CD4-positive, alpha-beta T cell treated with Interleukin-17A for 4 hours (primary cell): ENCODE measurements around the gene ANKRD66.
"Not testable (repeated sequence)": the region's sequence is repeated elsewhere in the genome, so short reads cannot be mapped to it uniquely, and the experiment has no call there.

Source experiments
- DNase-seq: peaks from one replicate; pipeline ENCODE4 v3.0.0-alpha.2; 2020; ENCODE audit warnings: mixed read lengths

ANKRD66 gene

GRCh38 chr6:46746696-46747095, at the start of gene ANKRD66:
ANKRD66 (plus strand) TSS chr6:46746933; CDS start chr6:46751949, 5,016 bp downstream.
- no peak for DNase-seq

GRCh38 chr6:46699970-46700369, 46.8 kb upstream of the ANKRD66 start:
- DNase-seq, result no peak

DNA sequence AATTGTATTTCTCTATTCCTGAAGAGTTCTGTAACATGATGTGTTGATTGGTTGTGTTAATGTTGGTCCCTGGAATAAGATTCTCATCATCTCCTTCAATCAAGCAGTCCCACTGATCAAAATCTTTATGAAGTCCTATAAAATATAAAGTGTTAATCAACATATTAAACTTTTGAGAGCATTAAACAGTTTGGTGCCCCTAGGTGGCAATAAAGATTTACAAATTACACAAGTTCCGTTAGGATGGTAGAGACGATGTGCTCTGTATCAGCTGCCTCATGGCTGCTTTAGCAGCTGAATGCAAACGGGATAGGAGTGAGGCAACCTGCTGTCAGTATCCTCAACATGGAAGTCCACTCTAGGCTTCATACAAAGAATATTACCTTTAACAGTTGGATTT, 42.2 kb upstream of the ANKRD66 start:
- DNase-seq, result no peak

GRCh38 chr6:46706464-46706863, 40.3 kb upstream of the ANKRD66 start:
- no peak for DNase-seq

DNA sequence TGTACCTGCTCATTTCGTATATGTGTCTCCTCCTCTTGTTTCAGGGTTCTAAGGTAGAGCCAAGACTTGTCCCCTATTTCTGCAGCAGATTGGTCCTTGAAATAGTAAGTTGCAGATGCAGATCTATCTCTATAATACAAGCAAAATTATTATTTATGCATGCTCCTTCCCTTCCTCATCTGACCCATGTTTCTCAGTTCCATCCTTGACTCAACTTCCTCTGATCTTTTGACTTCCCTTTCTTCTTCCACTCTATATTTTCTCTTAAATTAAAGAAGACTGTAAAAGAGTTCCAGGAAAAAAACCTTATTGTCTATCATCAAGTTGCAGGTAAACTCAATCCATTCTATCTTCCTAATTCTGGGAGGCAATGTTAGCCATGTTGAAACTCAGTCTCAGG, 35.2 kb upstream of the ANKRD66 start:
- no peak for DNase-seq

DNA sequence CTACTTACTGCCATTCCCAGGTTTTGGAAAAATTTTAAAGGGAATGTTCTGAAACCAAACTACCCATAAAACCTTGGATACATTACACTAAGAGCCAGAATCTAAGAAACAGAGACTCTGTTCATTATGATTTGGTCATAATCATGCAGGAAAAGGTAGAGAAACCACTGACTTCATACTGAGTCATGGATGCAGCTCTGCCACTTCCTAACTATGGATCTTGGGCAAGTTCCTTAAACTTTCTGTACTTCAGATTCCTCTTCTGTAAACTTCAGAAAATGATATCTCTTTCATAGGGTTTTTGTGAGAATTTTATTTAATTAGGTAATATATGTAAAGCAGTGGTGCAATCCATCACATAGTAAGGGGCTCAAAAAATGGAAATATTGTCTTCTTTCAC, 31.6 kb upstream of the ANKRD66 start:
- no peak for DNase-seq

- no peak for DNase-seq
Observed at GRCh38 chr6:46719099-46719498, 27.6 kb upstream of the ANKRD66 start.

DNA sequence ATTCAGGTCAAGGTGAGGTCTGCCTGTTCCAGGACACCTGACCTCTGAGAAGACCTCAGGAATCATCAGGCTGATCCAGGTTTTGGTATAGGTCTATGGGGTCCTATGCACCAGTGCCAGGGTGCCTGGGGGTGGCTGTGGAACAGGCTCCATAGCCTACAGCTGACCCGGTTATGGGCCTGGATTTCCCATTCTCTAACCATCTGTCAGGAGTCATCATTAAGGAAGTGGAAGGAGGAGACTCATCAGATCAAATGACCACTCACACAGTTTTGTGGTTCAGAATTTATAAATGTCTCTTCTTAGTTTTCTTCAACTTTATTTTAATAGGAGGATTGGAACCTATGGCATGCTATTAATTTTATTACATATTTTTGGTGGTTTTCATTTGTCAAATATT, 26.3 kb upstream of the ANKRD66 start:
- no peak for DNase-seq

GRCh38 chr6:46729787-46730326, 16.9 kb upstream of the ANKRD66 start:
- no peak for DNase-seq

DNA sequence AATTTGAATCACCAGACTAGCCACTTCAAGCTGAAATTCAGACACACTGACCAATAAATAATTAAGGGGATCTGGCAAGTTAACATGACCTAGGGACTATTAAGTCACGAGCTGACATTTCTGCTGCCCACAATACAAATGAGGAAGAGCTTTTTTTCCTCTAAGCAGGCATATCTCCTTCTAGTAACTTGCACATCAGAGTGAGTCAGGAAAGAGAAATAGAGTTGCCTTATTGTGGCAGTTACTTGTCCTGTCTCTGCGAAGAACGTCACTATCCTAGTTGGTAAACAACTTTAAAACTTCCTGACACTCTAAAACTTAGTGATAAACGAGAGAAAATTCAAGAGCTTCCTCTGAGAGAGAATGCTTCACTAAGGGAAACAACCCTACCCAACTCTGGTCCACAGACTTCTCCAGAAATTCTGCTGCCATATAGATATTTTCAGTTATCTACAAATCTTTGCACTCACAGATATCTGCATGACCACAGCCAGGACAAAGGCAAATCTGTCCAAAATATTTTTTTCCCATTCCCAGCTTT, 15.7 kb upstream of the ANKRD66 start:
- DNase-seq, result no peak

GRCh38 chr6:46733341-46733801, 13.4 kb upstream of the ANKRD66 start:
- DNase-seq, result no peak

DNA sequence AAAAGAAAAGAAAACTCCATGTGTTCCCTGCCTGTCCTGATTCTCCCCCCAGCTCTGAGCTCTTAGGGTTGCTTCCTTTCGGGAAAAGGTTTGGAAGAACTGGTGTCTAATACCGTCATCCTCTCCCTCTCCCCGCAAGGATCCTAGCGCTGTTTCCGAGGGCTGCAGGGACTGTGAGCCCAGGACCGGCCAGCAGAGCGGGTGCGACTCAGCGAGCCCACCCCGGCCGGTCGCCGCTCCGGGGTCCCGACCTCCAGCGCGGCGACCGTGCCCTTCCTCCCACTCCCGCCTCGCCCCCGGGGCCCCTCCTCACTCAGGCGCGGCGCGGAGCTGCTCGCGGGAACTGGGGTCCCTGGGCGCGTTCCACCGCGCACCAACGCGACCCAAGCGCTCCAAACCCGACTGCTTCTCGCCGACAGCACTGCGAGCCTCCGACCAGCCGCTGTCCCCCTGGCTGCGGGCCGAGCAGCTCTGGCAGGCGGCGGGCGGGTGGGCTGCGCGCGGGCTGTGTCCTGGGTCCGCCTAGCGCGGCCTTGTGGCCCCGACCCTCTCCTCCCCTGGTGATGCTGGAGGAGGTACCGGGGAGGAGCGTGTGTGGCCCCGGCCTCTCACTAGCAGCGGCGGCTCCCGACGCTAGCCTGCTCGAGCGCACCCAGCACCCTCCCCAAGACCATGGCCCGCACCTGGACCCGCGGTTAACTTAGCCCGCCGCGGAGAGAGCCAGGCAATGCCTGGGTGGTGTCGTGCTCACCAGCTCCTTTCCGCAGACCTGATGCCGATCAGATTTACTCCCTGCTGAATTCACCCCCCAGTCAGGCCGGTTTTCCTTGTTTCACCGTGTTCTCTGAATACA, 11.6 kb upstream of the ANKRD66 start, which contains the start of gene PLA2G7:
TSS of gene PLA2G7 (minus strand) at position 509 of the 853 bp plus-strand sequence. CDS start 12,484 bp downstream, outside the sequence.
- DNase-seq, result no peak

GRCh38 chr6:46735720-46736031, 11.1 kb upstream of the ANKRD66 start:
- no peak for DNase-seq

DNA sequence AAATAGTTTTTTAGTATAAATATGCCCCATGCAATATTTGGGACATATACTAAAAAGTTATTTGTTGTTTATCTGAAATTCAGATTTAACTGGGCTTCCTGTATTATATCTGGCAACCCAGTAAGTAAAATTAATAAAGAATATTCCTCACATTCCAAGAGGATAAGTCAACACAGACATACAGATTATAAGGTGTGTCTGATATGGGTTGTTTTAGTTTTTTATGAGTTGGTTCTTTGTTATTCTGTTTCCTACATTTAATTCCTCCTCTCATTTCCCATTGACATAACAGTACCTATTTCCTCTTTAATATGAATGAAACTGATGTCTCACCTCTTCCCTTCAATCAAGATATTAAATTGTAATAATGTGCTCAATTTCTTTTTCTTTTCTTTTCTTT, 9.8 kb upstream of the ANKRD66 start:
- DNase-seq, result no peak

GRCh38 chr6:46741482-46741881, 5.3 kb upstream of the ANKRD66 start:
- DNase-seq, result no peak

- no peak for DNase-seq
Observed at GRCh38 chr6:46741910-46742309, 4.8 kb upstream of the ANKRD66 start.

DNA sequence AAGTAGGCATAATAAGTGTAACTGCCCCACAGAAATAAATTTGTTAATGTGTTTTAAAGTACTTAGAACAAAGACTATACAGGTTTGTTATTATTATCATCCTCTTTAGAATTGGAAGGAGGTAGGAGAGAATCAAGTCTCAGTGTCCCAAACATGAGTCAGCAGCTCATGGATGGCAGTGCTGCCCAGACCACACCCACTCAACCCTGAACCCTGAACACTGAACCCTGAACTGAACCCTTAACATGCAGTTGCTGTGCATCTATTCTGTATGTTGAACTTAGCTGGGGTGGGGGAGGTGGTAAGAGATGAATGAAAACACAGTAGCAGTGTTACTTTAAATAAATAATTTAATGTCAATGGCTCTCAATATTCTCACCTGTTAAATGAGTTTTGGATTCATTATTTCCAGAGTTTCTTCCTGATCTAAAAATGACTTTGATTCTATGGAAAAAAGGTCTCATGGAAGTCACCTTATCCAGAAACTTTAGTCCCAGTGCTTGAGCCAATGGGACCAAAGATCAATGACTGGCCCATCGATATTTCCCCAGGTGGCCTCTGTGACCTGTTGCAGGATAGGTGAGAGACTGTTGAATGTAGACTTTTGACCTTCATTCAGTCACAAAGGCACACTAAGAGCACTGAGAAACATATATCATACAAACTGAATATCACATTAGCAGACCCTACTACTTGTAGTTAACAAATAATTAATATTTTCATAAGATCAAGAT, 3.1 kb upstream of the ANKRD66 start:
- DNase-seq, result no peak

GRCh38 chr6:46744159-46744725, 2.5 kb upstream of the ANKRD66 start:
- DNase-seq, result not testable (repeated sequence)

DNA sequence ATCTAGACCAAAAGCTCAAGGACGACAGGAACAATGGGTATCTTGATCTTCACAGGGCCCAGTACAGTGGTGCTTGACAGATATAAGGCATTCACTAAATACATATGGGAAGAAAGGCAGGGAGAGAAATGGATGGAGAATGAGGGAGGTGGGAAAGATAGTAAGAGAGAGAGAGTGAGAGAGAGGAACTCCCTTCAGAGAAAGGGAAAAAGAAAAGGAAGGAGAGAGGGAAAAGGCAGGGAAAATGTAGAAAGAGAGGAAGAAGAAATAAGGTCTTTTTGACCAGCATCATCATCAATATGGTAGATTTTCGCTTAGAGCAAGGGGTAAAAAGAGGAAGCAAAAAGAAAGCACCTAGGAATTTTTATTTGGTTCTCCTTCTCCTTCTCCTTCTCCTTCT, 760 bp upstream of the ANKRD66 start:
- no peak for DNase-seq

DNA sequence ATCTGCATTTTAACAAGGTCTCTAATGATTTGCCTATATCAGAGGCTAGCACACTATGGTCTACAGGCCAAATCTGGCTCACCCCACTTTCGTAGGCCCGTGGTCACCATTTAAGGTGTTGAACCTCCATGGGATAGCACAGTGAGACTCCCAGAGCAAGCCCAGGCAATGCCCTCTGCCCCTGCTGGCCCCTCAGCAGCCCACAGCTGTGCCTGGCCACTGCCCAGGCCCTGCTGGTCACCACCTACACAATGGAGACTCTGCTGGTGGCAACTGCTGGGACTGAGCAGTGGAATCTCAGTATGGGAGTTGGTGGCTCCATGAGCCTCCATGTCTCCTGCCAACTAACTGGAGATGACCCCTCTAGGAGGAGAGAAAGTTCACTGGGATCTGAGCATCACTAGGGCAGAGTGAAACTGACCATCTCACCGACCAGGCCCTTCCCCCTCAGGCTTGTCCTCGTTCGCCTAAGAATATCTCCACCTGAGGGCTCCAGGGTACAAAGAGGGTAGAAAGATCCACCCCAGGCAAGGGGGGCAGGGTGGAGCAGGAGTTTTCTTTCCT, 2.3 kb downstream of the ANKRD66 start:
- DNase-seq, result no peak

- DNase-seq, result no peak
Observed at GRCh38 chr6:46749731-46750130, 3.0 kb downstream of the ANKRD66 start.

DNA sequence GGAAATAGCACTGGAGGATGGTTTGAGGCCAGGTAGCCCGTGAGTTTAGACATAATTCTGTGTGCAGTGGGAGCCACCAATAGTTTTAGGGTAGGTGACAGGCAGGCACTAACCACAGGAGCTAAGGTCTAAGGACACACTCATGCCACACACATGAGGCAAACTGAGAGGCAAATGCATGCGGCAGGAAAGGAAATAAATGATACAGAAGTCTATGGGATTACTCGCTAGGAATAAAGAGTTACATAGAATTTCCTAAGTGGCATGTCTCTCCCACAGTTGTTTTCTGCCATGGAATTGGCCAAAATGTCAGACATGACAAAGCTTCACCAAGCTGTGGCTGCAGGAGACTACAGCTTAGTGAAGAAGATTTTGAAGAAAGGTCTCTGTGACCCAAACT, 4.9 kb downstream of the ANKRD66 start:
- DNase-seq, result no peak

- no peak for DNase-seq
Observed at GRCh38 chr6:46755865-46756264, 9.1 kb downstream of the ANKRD66 start.
